ENCODE data around the gene PECR. TPM values are rescaled to one million over a fixed set of nuclear protein-coding genes. Genes with fewer than 3 reads are reported as not detected.
"Not testable (repeated sequence)": the region's sequence is repeated elsewhere in the genome, so short reads cannot be mapped to it uniquely, and the experiment has no call there.

The PECR gene
- total RNA-seq, 1 experiment from 2014 or later = 26.0 TPM

DNA sequence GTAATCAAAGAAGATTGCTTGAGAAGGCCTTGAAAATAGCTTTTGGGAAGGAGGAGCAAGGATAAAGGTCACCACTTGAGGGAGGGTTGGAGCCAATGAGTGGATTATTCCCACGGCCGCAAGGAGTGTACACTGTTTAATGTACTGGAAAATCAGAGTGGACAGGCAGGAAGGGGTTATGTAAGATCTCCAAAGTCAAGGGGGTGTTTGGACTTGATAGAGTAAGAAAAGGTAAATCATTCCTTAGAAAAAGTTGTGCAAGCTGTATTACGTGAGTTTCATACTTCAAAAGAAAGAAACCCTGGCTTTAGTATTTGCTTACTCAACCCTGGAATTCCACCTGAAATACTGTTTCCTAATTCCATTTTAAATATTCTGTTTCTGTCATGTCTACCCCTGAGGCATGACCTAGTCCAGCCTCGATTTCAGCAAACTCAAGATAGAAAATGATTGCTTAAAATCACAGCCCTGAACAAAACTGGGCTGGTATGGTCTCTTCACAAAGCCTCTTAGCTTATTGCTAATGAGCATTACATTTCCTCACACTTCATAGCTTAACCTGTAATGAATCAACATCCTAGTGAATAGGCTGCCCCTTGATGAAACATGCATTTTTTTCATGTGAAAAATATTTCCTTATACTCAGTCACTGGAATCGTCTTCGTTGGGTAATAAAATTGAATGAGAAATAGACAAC is 69.3 kb downstream of the PECR start:
- peak overlapping the region; percentile 89 for H3K27ac ChIP-seq (ENCODE audit: low read length)
- POLR2A ChIA-PET (ENCODE audit: unreplicated experiment) = no interaction called here
- intact Hi-C loops (cut with micrococcal nuclease) = loop anchor here (2.0 to 5.0 kb wide), 2 partner anchors 40 to 61 kb away; no protein-coding TSS in a partner anchor
- BruUV-seq (replicated peaks) = TSS peak; percentile 60
- DNase-seq (peak; percentile 77), ATAC-seq (peak; percentile 55)
- no peaks in the 10 kb centered on the region for H3K27me3 ChIP-seq (ENCODE audit: low read length)
- H3K79me2 ChIP-seq (ENCODE audit: low read length) = peaks cover 48% of the 10 kb centered on the region
- no peaks in the 10 kb centered on the region for H3K9me3 ChIP-seq (ENCODE audit: low read length)
- peaks cover 22% of the 10 kb centered on the region for H3K4me1 ChIP-seq (ENCODE audit: insufficient read depth, low read length)
- H3K4me2 ChIP-seq (ENCODE audit: low read length) = peak overlapping the region; percentile 92
- H3K9ac ChIP-seq (ENCODE audit: low read length) = peak overlapping the region; percentile 95
- no peaks in the 10 kb centered on the region for H3K36me3 ChIP-seq (ENCODE audit: low read depth, low read length)
- no peaks in the 10 kb centered on the region for H4K20me1 ChIP-seq (ENCODE audit: low read length)
- H2AFZ ChIP-seq (ENCODE audit: low read length) = peak overlapping the region; percentile 81
- TF ChIP-seq EZH2 (IDR thresholded peaks at IDR 0.05; ENCODE audit: low read length, unreplicated experiment) (no peak), EZH2phosphoT487 (IDR thresholded peaks at IDR 0.05; ENCODE audit: borderline replicate concordance, low read length) (no peak)
- TF ChIP-seq, protein P1, sequence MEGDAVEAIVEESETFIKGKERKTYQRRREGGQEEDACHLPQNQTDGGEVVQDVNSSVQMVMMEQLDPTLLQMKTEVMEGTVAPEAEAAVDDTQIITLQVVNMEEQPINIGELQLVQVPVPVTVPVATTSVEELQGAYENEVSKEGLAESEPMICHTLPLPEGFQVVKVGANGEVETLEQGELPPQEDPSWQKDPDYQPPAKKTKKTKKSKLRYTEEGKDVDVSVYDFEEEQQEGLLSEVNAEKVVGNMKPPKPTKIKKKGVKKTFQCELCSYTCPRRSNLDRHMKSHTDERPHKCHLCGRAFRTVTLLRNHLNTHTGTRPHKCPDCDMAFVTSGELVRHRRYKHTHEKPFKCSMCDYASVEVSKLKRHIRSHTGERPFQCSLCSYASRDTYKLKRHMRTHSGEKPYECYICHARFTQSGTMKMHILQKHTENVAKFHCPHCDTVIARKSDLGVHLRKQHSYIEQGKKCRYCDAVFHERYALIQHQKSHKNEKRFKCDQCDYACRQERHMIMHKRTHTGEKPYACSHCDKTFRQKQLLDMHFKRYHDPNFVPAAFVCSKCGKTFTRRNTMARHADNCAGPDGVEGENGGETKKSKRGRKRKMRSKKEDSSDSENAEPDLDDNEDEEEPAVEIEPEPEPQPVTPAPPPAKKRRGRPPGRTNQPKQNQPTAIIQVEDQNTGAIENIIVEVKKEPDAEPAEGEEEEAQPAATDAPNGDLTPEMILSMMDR (conservative IDR thresholded peaks at IDR 0.05; ENCODE audit: low read depth, low read length) = peak; percentile 35; the same call in 1 of the 2 replicates
- H3F3A ChIP-seq (ENCODE audit: low read length, unreplicated experiment) = no peaks in the 10 kb centered on the region
- H3K4me3 ChIP-seq (ENCODE audit: low read length) = peak overlapping the region; percentile 87
- no peaks in the 10 kb centered on the region for H3K9me2 ChIP-seq (replicated peaks; ENCODE audit: low read length)
- CTCF ChIA-PET = interaction anchor here (1.0 kb wide), 1 partner anchor 62 kb away, joined by 4 read pairs; no protein-coding TSS in a partner anchor

DNA sequence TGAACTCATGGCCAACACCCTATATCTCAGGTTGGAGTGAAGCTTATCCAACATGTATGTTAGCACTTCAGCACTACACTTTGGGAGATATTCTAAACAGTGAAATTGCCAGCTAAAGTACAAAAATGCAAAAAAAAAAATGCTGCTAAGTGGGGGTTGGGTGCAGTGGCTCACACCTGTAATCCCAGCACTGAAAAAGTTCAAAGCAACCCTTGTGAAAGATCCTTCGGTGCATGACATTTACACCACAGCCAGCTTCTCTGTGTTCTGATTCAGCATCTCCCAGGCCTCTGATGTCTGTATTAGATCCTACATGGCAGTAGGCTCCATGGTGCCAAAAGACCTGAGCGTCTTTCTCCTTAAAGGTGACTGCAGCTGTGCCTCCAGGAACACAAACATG is 72.4 kb downstream of the PECR start:
- H3K27ac ChIP-seq (ENCODE audit: low read length); H3K27me3 ChIP-seq (ENCODE audit: low read length); H3K4me2 ChIP-seq (ENCODE audit: low read length); H2AFZ ChIP-seq (ENCODE audit: low read length); H3K36me3 ChIP-seq (ENCODE audit: low read depth, low read length); H3K9ac ChIP-seq (ENCODE audit: low read length); intact Hi-C loops (cut with micrococcal nuclease); H4K20me1 ChIP-seq (ENCODE audit: low read length); CTCF ChIA-PET; H3K9me2 ChIP-seq (replicated peaks; ENCODE audit: low read length); H3F3A ChIP-seq (ENCODE audit: low read length, unreplicated experiment); DNase-seq; POLR2A ChIA-PET (ENCODE audit: unreplicated experiment); ATAC-seq; BruUV-seq (replicated peaks); H3K9me3 ChIP-seq (ENCODE audit: low read length); H3K4me3 ChIP-seq (ENCODE audit: low read length): not testable (repeated sequence)
- H3K4me1 ChIP-seq (ENCODE audit: insufficient read depth, low read length) = peaks cover 45% of the 10 kb centered on the region
- peaks cover 65% of the 10 kb centered on the region for H3K79me2 ChIP-seq (ENCODE audit: low read length)

DNA sequence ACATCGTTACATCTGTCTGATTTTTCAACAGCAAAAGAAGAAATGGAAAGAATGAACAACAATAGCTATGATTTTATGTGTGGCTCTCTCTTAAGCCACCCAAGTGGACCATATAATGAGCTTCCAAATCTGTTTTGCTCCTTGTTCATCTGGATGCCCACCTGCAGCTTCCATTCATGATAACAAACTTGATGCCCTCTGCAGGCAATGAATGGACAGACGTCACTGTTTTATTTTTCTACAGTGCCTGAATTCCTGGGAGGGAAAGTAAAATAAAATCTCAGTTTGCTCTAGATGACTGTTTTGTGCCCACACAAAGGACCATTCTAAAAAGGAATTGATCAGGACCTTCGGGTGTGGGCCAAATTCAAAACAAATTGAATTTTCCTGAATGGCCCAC is 73.2 kb downstream of the PECR start:
- ATAC-seq (no peak), DNase-seq (no peak)
- BruUV-seq (replicated peaks) = no TSS peak
- Histone ChIP-seq H3F3A (ENCODE audit: low read length, unreplicated experiment) (peaks cover 6% of the 10 kb centered on the region), H3K27me3 (ENCODE audit: low read length) (no peaks in the 10 kb centered on the region), H3K4me3 (ENCODE audit: low read length) (no peak overlapping the region), H3K27ac (ENCODE audit: low read length) (no peak overlapping the region), H3K36me3 (ENCODE audit: low read depth, low read length) (no peaks in the 10 kb centered on the region), H4K20me1 (ENCODE audit: low read length) (no peaks in the 10 kb centered on the region), H3K4me2 (ENCODE audit: low read length) (no peak overlapping the region), H3K9me2 (replicated peaks; ENCODE audit: low read length) (no peaks in the 10 kb centered on the region), H2AFZ (ENCODE audit: low read length) (no peak overlapping the region), H3K9me3 (ENCODE audit: low read length) (no peaks in the 10 kb centered on the region), H3K9ac (ENCODE audit: low read length) (no peak overlapping the region), H3K4me1 (ENCODE audit: insufficient read depth, low read length) (peaks cover 43% of the 10 kb centered on the region), H3K79me2 (ENCODE audit: low read length) (peaks cover 74% of the 10 kb centered on the region)
- ChIA-PET CTCF (interaction anchor here (0.6 to 1.0 kb wide), 2 partner anchors 27 to 58 kb away, joined by 4 to 7 read pairs; no protein-coding TSS in a partner anchor), POLR2A (ENCODE audit: unreplicated experiment) (no interaction called here)
- TF ChIP-seq EZH2 (IDR thresholded peaks at IDR 0.05; ENCODE audit: low read length, unreplicated experiment) (no peak), EZH2phosphoT487 (IDR thresholded peaks at IDR 0.05; ENCODE audit: borderline replicate concordance, low read length) (no peak)
- TF ChIP-seq, protein P1 (conservative IDR thresholded peaks at IDR 0.05; ENCODE audit: low read depth, low read length) = peak; percentile 39; the same call in 1 of the 2 replicates
- intact Hi-C loops (cut with micrococcal nuclease) = no loop called here
